HCT116 (cell line): ENCODE data around the gene ZBTB39.

Source experiments
- CBX3 ChIP-seq: IDR thresholded peaks from 2 replicates; pipeline ENCODE4 v1.6.1; 2012; ENCODE audit warnings: low read depth
- CTCF ChIP-seq, 3 experiments: fragments of 200-600 bp in 1 of 3; sonication (generic) in 1 of 3; IDR thresholded peaks in 2 of 3; conservative IDR thresholded peaks in 1 of 3; 2 replicates each; pipeline ENCODE4 v1.5.1; 2012 to 2017; ENCODE audit warnings: low read depth in 2 of 3, low read length in 2 of 3, antibody characterized with exemption in 1 of 3, borderline replicate concordance in 1 of 3, control low read depth in 1 of 3, mild to moderate bottlenecking in 1 of 3, mixed read lengths in 1 of 3, mixed run types in 1 of 3, moderate library complexity in 1 of 3; ENCODE audit not compliant: insufficient read depth in 1 of 3
- EGR1 ChIP-seq: IDR thresholded peaks from 2 replicates; pipeline ENCODE4 v1.6.1; 2012; ENCODE audit warnings: low read depth
- POLR2A ChIP-seq: IDR thresholded peaks from 2 replicates; pipeline ENCODE4 v1.7.0; 2011; ENCODE audit warnings: borderline replicate concordance; ENCODE audit not compliant: insufficient read depth, insufficient read length; ENCODE audit errors: extremely low read depth
- POLR2AphosphoS5 ChIP-seq: IDR thresholded peaks from 2 replicates; pipeline ENCODE4 v1.6.1; 2011; ENCODE audit warnings: mild to moderate bottlenecking, low read depth, low read length, moderate library complexity
- RAD21 ChIP-seq: IDR thresholded peaks from 2 replicates; pipeline ENCODE4 v1.6.1; 2012; ENCODE audit warnings: low read depth, mild to moderate bottlenecking
- YY1 ChIP-seq: IDR thresholded peaks from 2 replicates; pipeline ENCODE4 v1.6.1; 2011; ENCODE audit warnings: low read length, low read depth, moderate library complexity, mild to moderate bottlenecking; ENCODE audit not compliant: insufficient replicate concordance; ENCODE audit errors: extremely low read depth
- ZBTB33 ChIP-seq: IDR thresholded peaks from 2 replicates; pipeline ENCODE4 v1.6.1; 2011; ENCODE audit warnings: mild to moderate bottlenecking, low read length, moderate library complexity; ENCODE audit not compliant: insufficient replicate concordance; ENCODE audit errors: extremely low read depth

GRCh38 chr12:57008178-57008577, 1.8 kb upstream of the ZBTB39 start:
- no peak for TF ChIP-seq POLR2AphosphoS5
- no peak for TF ChIP-seq EGR1
- no peak for TF ChIP-seq POLR2A
- TF ChIP-seq RAD21 = peak; percentile 92
- TF ChIP-seq CTCF (IDR thresholded peaks at IDR 0.05 in 2 of 3, conservative IDR thresholded peaks at IDR 0.05 in 1 of 3; ENCODE audit: borderline replicate concordance in 1 of 3, insufficient read depth in 1 of 3, low read depth in 2 of 3, low read length in 2 of 3) = peak; percentile 65 to 93 (median 79)
- TF ChIP-seq ZBTB33 = no peak
- no peak for TF ChIP-seq YY1
- no peak for TF ChIP-seq CBX3
